Measurements from ENCODE around the gene TPRA1. TPM values are rescaled to one million over a fixed set of nuclear protein-coding genes. Genes with fewer than 3 reads are reported as not detected.
A peak's percentile ranks its signal among the peaks of the same experiment; 100 is the strongest.

The TPRA1 gene
- total RNA-seq, 4 donors from 2014 or later = 28.1 to 47.3 (median 34.1) TPM

DNA sequence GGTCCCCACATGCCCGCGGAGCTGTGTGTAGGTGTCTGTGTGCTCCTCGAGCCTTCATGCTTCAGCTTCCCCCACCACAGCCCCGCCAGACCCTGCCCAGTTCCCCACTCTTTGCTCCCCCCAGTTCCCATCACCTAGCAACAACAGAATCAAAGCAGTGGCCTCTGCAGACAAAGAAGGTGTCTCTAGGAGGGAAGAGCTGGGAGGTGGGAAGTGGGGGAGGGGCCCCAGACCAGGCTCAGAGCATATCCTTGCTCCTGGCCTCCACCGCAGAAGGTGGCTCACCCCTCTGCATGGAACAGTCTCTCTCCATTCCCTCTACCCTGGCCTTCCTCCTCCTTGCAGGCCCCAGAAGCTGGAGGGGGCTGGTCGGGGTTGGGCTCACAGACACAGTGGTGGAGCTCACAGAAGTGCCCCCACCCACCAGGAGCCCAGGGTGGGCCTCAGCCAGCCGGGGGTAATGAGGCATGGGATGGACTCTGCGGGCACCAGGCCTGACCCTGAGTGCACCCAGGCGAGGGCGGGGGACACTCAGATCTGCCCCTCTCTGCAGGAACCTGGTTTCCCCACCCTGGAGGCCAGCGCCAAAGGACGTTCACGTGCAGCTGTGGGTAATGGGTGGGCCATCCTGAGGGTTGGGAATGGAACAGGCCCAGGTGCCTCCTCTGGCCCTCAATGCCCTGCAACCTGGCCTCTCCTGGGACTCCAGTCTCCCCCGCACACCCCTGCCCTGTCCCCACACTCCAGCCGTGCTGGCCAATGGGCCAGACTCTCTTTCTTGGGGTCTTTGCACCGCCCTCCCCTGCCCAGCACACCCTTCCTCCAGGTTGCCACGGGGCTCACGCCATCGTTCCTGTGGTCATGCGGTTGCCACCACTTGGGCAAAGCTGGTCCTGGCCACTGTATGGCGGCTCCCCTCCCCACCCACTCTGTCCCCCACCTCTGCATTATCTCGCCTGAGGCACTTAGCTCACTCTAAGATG, 53.4 kb downstream of the TPRA1 start:
- Histone ChIP-seq H3K9me3 (no peaks in the 10 kb centered on the region), H3K36me3 (no peaks in the 10 kb centered on the region), H3K4me1 (no peaks in the 10 kb centered on the region), H3K27ac (no peak overlapping the region), H3K4me3 (no peak overlapping the region), H3K27me3 (no peaks in the 10 kb centered on the region)
- peak in 2 of 3 donors; percentile 39 to 41 for DNase-seq
- TF ChIP-seq CTCF (IDR thresholded peaks at IDR 0.05) = no peak
- no peak for TF ChIP-seq POLR2A (IDR thresholded peaks at IDR 0.05)

GRCh38 chr3:127535901-127536829, 54.4 kb downstream of the TPRA1 start:
- Histone ChIP-seq H3K4me1 (no peaks in the 10 kb centered on the region), H3K9me3 (no peaks in the 10 kb centered on the region), H3K36me3 (no peaks in the 10 kb centered on the region), H3K4me3 (no peak overlapping the region), H3K27me3 (no peaks in the 10 kb centered on the region), H3K27ac (no peak overlapping the region)
- TF ChIP-seq POLR2A (IDR thresholded peaks at IDR 0.05) = no peak
- no peak for TF ChIP-seq CTCF (IDR thresholded peaks at IDR 0.05)
- DNase-seq = peak in 2 of 3 donors; percentile 44 to 51

GRCh38 chr3:127535106-127535785, 55.3 kb downstream of the TPRA1 start:
- DNase-seq = peak in 1 of 3 donors; percentile 19
- Histone ChIP-seq H3K4me3 (no peak overlapping the region), H3K4me1 (no peaks in the 10 kb centered on the region), H3K27ac (no peak overlapping the region), H3K27me3 (no peaks in the 10 kb centered on the region), H3K9me3 (no peaks in the 10 kb centered on the region), H3K36me3 (no peaks in the 10 kb centered on the region)
- TF ChIP-seq CTCF (IDR thresholded peaks at IDR 0.05) (no peak), POLR2A (IDR thresholded peaks at IDR 0.05) (no peak)

GRCh38 chr3:127534564-127534963, 56.0 kb downstream of the TPRA1 start:
- DNase-seq = peak in 1 of 3 donors; percentile 6
- H3K4me1 ChIP-seq = no peaks in the 10 kb centered on the region
- H3K4me3 ChIP-seq = no peak overlapping the region
- no peaks in the 10 kb centered on the region for H3K9me3 ChIP-seq
- no peaks in the 10 kb centered on the region for H3K27me3 ChIP-seq
- TF ChIP-seq POLR2A (IDR thresholded peaks at IDR 0.05) (no peak), CTCF (IDR thresholded peaks at IDR 0.05) (no peak)
- H3K36me3 ChIP-seq = no peaks in the 10 kb centered on the region
- no peak overlapping the region for H3K27ac ChIP-seq

GRCh38 chr3:127534161-127534451, 56.4 kb downstream of the TPRA1 start:
- Histone ChIP-seq H3K27me3 (no peaks in the 10 kb centered on the region), H3K4me3 (no peak overlapping the region), H3K9me3 (no peaks in the 10 kb centered on the region), H3K4me1 (no peaks in the 10 kb centered on the region), H3K27ac (no peak overlapping the region), H3K36me3 (no peaks in the 10 kb centered on the region)
- DNase-seq = peak in 1 of 3 donors; percentile 8
- no peak for TF ChIP-seq POLR2A (IDR thresholded peaks at IDR 0.05)
